ENCODE results near the gene CCL20.

Gene CCL20

GRCh38 chr2:227804975-227805374 lies 8.7 kb upstream of the CCL20 start:
- no peak for DNase-seq

GRCh38 chr2:227805578-227805977 lies 8.1 kb upstream of the CCL20 start:
- DNase-seq: no peak

GRCh38 chr2:227808936-227809335 lies 4.7 kb upstream of the CCL20 start:
- no peak for DNase-seq

- DNase-seq: no peak
These were observed 1.6 kb upstream of the CCL20 start for GRCh38 chr2:227812001-227812400.

GRCh38 chr2:227813229-227813561 lies 447 bp upstream of the CCL20 start:
- no peak for DNase-seq

GRCh38 chr2:227815066-227815465 lies 1.4 kb downstream of the CCL20 start:
- DNase-seq: no peak

GRCh38 chr2:227816507-227817294 lies 3.1 kb downstream of the CCL20 start:
- no peak for DNase-seq

GRCh38 chr2:227817336-227817735 lies 3.7 kb downstream of the CCL20 start:
- DNase-seq: no peak

GRCh38 chr2:227817850-227818674 lies 4.4 kb downstream of the CCL20 start:
- DNase-seq: no peak

GRCh38 chr2:227818675-227819397 lies 5.2 kb downstream of the CCL20 start:
- no peak for DNase-seq

GRCh38 chr2:227819398-227819697 lies 5.7 kb downstream of the CCL20 start:
- no peak for DNase-seq

- DNase-seq: no peak
These were observed 7.7 kb downstream of the CCL20 start for GRCh38 chr2:227821043-227821942.

GRCh38 chr2:227822416-227823003 lies 8.9 kb downstream of the CCL20 start:
- DNase-seq: no peak

GRCh38 chr2:227823922-227824321 lies 10.3 kb downstream of the CCL20 start:
- DNase-seq: no peak

GRCh38 chr2:227824711-227825110 lies 11.1 kb downstream of the CCL20 start:
- DNase-seq: no peak

GRCh38 chr2:227826019-227826521 lies 12.4 kb downstream of the CCL20 start:
- DNase-seq: no peak

- DNase-seq: no peak
These were observed 12.9 kb downstream of the CCL20 start for GRCh38 chr2:227826563-227826962.

- DNase-seq: no peak
These were observed 13.5 kb downstream of the CCL20 start for GRCh38 chr2:227827143-227827542.

GRCh38 chr2:227828477-227828912 lies 14.9 kb downstream of the CCL20 start:
- no peak for DNase-seq

GRCh38 chr2:227829337-227829736 lies 15.7 kb downstream of the CCL20 start:
- DNase-seq: no peak

- DNase-seq: no peak
These were observed 20.8 kb downstream of the CCL20 start for GRCh38 chr2:227834423-227834822.

All from NCI-H2171 treated with DMSO at 0.1 percent for 48 hours (cell line).